ENCODE data around the gene SULT4A1.
"Not testable (repeated sequence)": the region's sequence is repeated elsewhere in the genome, so short reads cannot be mapped to it uniquely, and the experiment has no call there.

SULT4A1 gene

GRCh38 chr22:43878831-43879550 is 16.7 kb upstream of the SULT4A1 start:
- no peak for TF ChIP-seq CTCF (IDR thresholded peaks at IDR 0.05; ENCODE audit: control insufficient read depth, insufficient read depth, low read depth, low read length, missing control alignments)
- H3K4me3 ChIP-seq (ENCODE audit: control insufficient read depth, low read depth, low read length): no peak overlapping the region
- DNase-seq (ENCODE audit: low read depth): no peak

GRCh38 chr22:43878079-43878795 is 15.9 kb upstream of the SULT4A1 start:
- no peak for TF ChIP-seq CTCF (IDR thresholded peaks at IDR 0.05; ENCODE audit: control insufficient read depth, insufficient read depth, low read depth, low read length, missing control alignments)
- H3K4me3 ChIP-seq (ENCODE audit: control insufficient read depth, low read depth, low read length): no peak overlapping the region

GRCh38 chr22:43876866-43877509 is 14.7 kb upstream of the SULT4A1 start:
- H3K4me3 ChIP-seq (ENCODE audit: control insufficient read depth, low read depth, low read length): no peak overlapping the region
- TF ChIP-seq CTCF (IDR thresholded peaks at IDR 0.05; ENCODE audit: control insufficient read depth, insufficient read depth, low read depth, low read length, missing control alignments): no peak
- DNase-seq (ENCODE audit: low read depth): no peak

More at GRCh38 chr22:43878079-43878795, 15.9 kb upstream of the SULT4A1 start:
- no peak for DNase-seq (ENCODE audit: low read depth)

- H3K4me3 ChIP-seq (ENCODE audit: control insufficient read depth, low read depth, low read length): no peak overlapping the region
- no peak for DNase-seq (ENCODE audit: low read depth)
- TF ChIP-seq CTCF (IDR thresholded peaks at IDR 0.05; ENCODE audit: control insufficient read depth, insufficient read depth, low read depth, low read length, missing control alignments): no peak
Measured at GRCh38 chr22:43869799-43870198, 7.5 kb upstream of the SULT4A1 start.

GRCh38 chr22:43869001-43869400 is 6.7 kb upstream of the SULT4A1 start:
- not testable (repeated sequence) for DNase-seq (ENCODE audit: low read depth); H3K4me3 ChIP-seq (ENCODE audit: control insufficient read depth, low read depth, low read length)

GRCh38 chr22:43867839-43868635 is 5.7 kb upstream of the SULT4A1 start:
- DNase-seq (ENCODE audit: low read depth): no peak
- no peak for TF ChIP-seq CTCF (IDR thresholded peaks at IDR 0.05; ENCODE audit: control insufficient read depth, insufficient read depth, low read depth, low read length, missing control alignments)
- H3K4me3 ChIP-seq (ENCODE audit: control insufficient read depth, low read depth, low read length): no peak overlapping the region

Data from AG09309 (cell line).